HepG2 (cell line): ENCODE results near the gene ATP10D. TPM values are rescaled to one million over a fixed set of nuclear protein-coding genes. Genes with fewer than 3 reads are reported as not detected.

ENCODE experiments used
- ATAC-seq: fragments of 200-7000 bp; cut with Tn5 transposase; 3 replicates; pipeline ENCODE4 v1.9.1; 2020; ENCODE audit warnings: mild to moderate bottlenecking, moderate library complexity
- BruUV-seq: library from RNA; stranded (reverse); fragments of 400-500 nt; replicated peaks from 2 replicates; lab custom pipeline; 2021; lab: Mats Ljungman, UMichigan
- CTCF ChIA-PET: fragments of 300-600 bp; formaldehyde crosslinking; extraction: SDS; loops from one replicate; lab custom pipeline; 2021; ENCODE audit warnings: low total read pairs, inconsistent platforms, low intra/inter-chr PET ratio; lab: Yijun Ruan, JAX
- POLR2A ChIA-PET: fragments of 350-600 bp; sonication (Branson Sonifier 250); formaldehyde crosslinking; loops from one replicate; lab custom pipeline; 2020; ENCODE audit warnings: antibody characterized with exemption, inconsistent platforms; lab: Yijun Ruan, JAX
- DNase-seq: peaks from one replicate; pipeline ENCODE4 v3.0.0-alpha.2; 2015; ENCODE audit warnings: low spot score
- FAIRE-seq: peaks from 3 replicates; lab custom pipeline; 2011; peaks lifted over from hg19 to GRCh38; lab: Jason Lieb, UNC
- H2AFZ ChIP-seq: one replicate; pipeline ENCODE4 v1.6.1; 2011; ENCODE audit warnings: low read length, inconsistent platforms
- H3K27ac ChIP-seq: fragments of 300-600 bp; 3 replicates; pipeline ENCODE4 v1.8.0; 2011; ENCODE audit warnings: mixed run types, mild to moderate bottlenecking, mixed read lengths, low read length, inconsistent platforms; ENCODE audit not compliant: insufficient read depth; ENCODE audit errors: extremely low read length
- H3K27me3 ChIP-seq, 2 experiments: fragments of 200-600 bp in 1 of 2; 2 replicates in 1 of 2; 3 replicates in 1 of 2; pipeline versions ENCODE4 v1.6.0 to v1.8.0; 2011; ENCODE audit warnings: low read length in 2 of 2, mild to moderate bottlenecking in 2 of 2, moderate library complexity in 2 of 2, inconsistent platforms in 1 of 2; ENCODE audit not compliant: insufficient read depth in 2 of 2, control insufficient read depth in 1 of 2
- H3K36me3 ChIP-seq, 2 experiments: fragments of 200-600 bp in 1 of 2; replicated peaks in 1 of 2; 2 replicates in 1 of 2; 3 replicates in 1 of 2; pipeline versions ENCODE4 v1.5.1 to v1.8.0; 2011; ENCODE audit warnings: low read length in 2 of 2, inconsistent platforms in 1 of 2; ENCODE audit not compliant: insufficient read depth in 2 of 2, control insufficient read depth in 1 of 2
- H3K4me1 ChIP-seq: 2 replicates; pipeline ENCODE4 v1.5.1; 2012; ENCODE audit warnings: low read length, inconsistent platforms; ENCODE audit not compliant: insufficient read depth
- H3K4me2 ChIP-seq: 2 replicates; pipeline ENCODE4 v1.6.0; 2011; ENCODE audit warnings: low read depth, low read length, inconsistent platforms
- H3K4me3 ChIP-seq, 3 experiments: fragments of 200-600 bp in 1 of 3; sonication (generic), shearing (Covaris generic) in 1 of 3; replicated peaks in 1 of 3; 2 replicates each; pipeline ENCODE4 v1.5.1; 2011 to 2016; ENCODE audit warnings: low read length in 3 of 3, inconsistent platforms in 2 of 3, low read depth in 2 of 3, mild to moderate bottlenecking in 2 of 3, control low read depth in 1 of 3, mixed read lengths in 1 of 3; ENCODE audit not compliant: insufficient read depth in 1 of 3
- H3K79me2 ChIP-seq: one replicate; pipeline ENCODE4 v1.6.1; 2011; ENCODE audit warnings: low read length, inconsistent platforms; ENCODE audit not compliant: insufficient read depth
- H3K9ac ChIP-seq: 2 replicates; pipeline ENCODE4 v1.6.0; 2011; ENCODE audit warnings: mild to moderate bottlenecking, low read depth, low read length, inconsistent platforms; ENCODE audit not compliant: insufficient read depth
- H3K9me3 ChIP-seq: 2 replicates; pipeline ENCODE4 v1.5.1; 2012; ENCODE audit warnings: mild to moderate bottlenecking, low read length
- H4K20me1 ChIP-seq: 2 replicates; pipeline ENCODE4 v1.6.0; 2011; ENCODE audit warnings: inconsistent platforms, mild to moderate bottlenecking, low read length, moderate library complexity; ENCODE audit not compliant: insufficient read depth
- CENPT ChIP-seq: sonication (generic); formaldehyde crosslinking; IDR thresholded peaks from 2 replicates; pipeline ENCODE4 v1.8.0; 2022; ENCODE audit warnings: low read depth, mild to moderate bottlenecking, moderate library complexity, missing genetic modification reagents
- GTF2F1 ChIP-seq: fragments of 150-350 bp; IDR thresholded peaks from 2 replicates; pipeline ENCODE4 v1.6.1; 2014; ENCODE audit warnings: low read length
- PAWR ChIP-seq: sonication (generic); formaldehyde crosslinking; IDR thresholded peaks from 2 replicates; pipeline ENCODE4 v1.4.0; 2020; ENCODE audit warnings: missing genetic modification reagents, mild to moderate bottlenecking, borderline replicate concordance
- SNRNP70 ChIP-seq: fragments of 200-400 bp; formaldehyde crosslinking; IDR thresholded peaks from 2 replicates; pipeline ENCODE4 v1.6.1; 2017; ENCODE audit warnings: mild to moderate bottlenecking, low read depth, low read length, moderate library complexity
- SP2 ChIP-seq: sonication (generic); formaldehyde crosslinking; IDR thresholded peaks from 2 replicates; pipeline ENCODE4 v1.5.1; 2020; ENCODE audit warnings: mild to moderate bottlenecking, missing genetic modification reagents
- ZBTB39 ChIP-seq: sonication (generic); formaldehyde crosslinking; IDR thresholded peaks from 2 replicates; pipeline ENCODE4 v1.5.0; 2020; ENCODE audit warnings: missing genetic modification reagents
- ZBTB8A ChIP-seq: sonication (generic); formaldehyde crosslinking; IDR thresholded peaks from 2 replicates; pipeline ENCODE4 v1.4.0; 2020; ENCODE audit warnings: mild to moderate bottlenecking, low read depth, missing genetic modification reagents, borderline replicate concordance
- ZNF383 ChIP-seq: sonication (generic); formaldehyde crosslinking; IDR thresholded peaks from 2 replicates; pipeline ENCODE4 v1.4.0; 2020; ENCODE audit warnings: missing genetic modification reagents, mild to moderate bottlenecking, borderline replicate concordance
- ZNF546 ChIP-seq: sonication (generic); formaldehyde crosslinking; conservative IDR thresholded peaks from 2 replicates; pipeline ENCODE4 v1.8.1; 2023; ENCODE audit warnings: mild to moderate bottlenecking, missing genetic modification reagents
- ZNF597 ChIP-seq: sonication (generic); formaldehyde crosslinking; IDR thresholded peaks from 2 replicates; pipeline ENCODE4 v1.5.0; 2020; ENCODE audit warnings: missing genetic modification reagents
- ZNF768 ChIP-seq: sonication (generic); formaldehyde crosslinking; IDR thresholded peaks from 2 replicates; pipeline ENCODE4 v1.4.0; 2020; ENCODE audit warnings: missing genetic modification reagents
- WGBS: methylation state at CpG from one replicate; pipeline ENCODE4 v1.1.6; 2017; ENCODE audit warnings: low lambda C conversion rate; 5-methylcytosine and 5-hydroxymethylcytosine counted together
- in situ Hi-C: cut with HindIII; loops from 2 replicates; pipeline ENCODE4 v1.10.0; 2017; ENCODE audit warnings: low pct_unique_long_range_greater_than_20kb; ENCODE audit not compliant: extremely low pct_ligation_motif_present
- intact Hi-C: fragments of 100-400 bp; cut with micrococcal nuclease; formaldehyde crosslinking; loops from one replicate; pipeline ENCODE4 v1.10.0; 2022; ENCODE audit not compliant: unreplicated experiment
- polyA plus RNA-seq, 8 experiments: library from polyadenylated mRNA; depleted of rRNA in 3 of 8; stranded (reverse) in 7 of 8; unstranded in 1 of 8; fragments of >200 nt; fragmentation: Illumina TruSeq in 4 of 8; extraction: Trizol in 4 of 8; gene quantifications; 2 replicates each; pipeline versions ENCODE4 v1.2.1 to v1.2.3, GENCODE V29; 2011 to 2016; ENCODE audit warnings: low read depth in 4 of 8, missing spikeins in 1 of 8, mixed read lengths in 1 of 8; ENCODE audit not compliant: insufficient read depth in 1 of 8
- total RNA-seq, 5 experiments: library from RNA; depleted of rRNA; stranded (reverse); fragments of >200 nt; fragmentation: Illumina TruSeq; extraction: Trizol; gene quantifications; 2 replicates each; pipeline ENCODE4 v1.2.3, GENCODE V29; 2016; ENCODE audit warnings: low read depth in 1 of 5

ATP10D gene
- total and polyA plus RNA-seq, 2 of the 13 experiments (the other 11 are each of a cell fraction or from before 2014, with no cell fraction given), result 2.2 to 9.8 TPM

GRCh38 chr4:47451657-47452056, 33.4 kb upstream of the ATP10D start:
- 99% methylated on average over 4 of the region's 4 CpGs for WGBS
- no peak for ATAC-seq
- DNase-seq, result no peak
- in situ Hi-C loops (no loop called here), intact Hi-C loops (no loop called here)
- H4K20me1 ChIP-seq, result no peaks in the 10 kb centered on the region
- no peak overlapping the region for H3K4me2 ChIP-seq
- POLR2A ChIA-PET, result no interaction called here
- no peaks in the 10 kb centered on the region for H3K79me2 ChIP-seq
- TF ChIP-seq ZNF546 (CRISPR knock-in tag), result no peak
- TF ChIP-seq GTF2F1, result no peak
- TF ChIP-seq SNRNP70, result no peak
- no peak for TF ChIP-seq ZNF383 (CRISPR knock-in tag)
- no peak for TF ChIP-seq ZBTB8A
- TF ChIP-seq, all 625 proteins: peak for 0
- Histone ChIP-seq H3K9ac (no peak overlapping the region), H3K36me3 (peaks cover 1 to 5% of the 10 kb centered on the region in 2 experiments; a peak in 3 of 5 replicates), H3K4me3 (no peak overlapping the region), H3K27ac (no peak overlapping the region), H3K27me3 (no peaks in the 10 kb centered on the region; a peak in 1 of 5 replicates), H3K4me1 (no peaks in the 10 kb centered on the region), H3K9me3 (no peaks in the 10 kb centered on the region), H2AFZ (no peak overlapping the region)
- FAIRE-seq, result no peak
- CTCF ChIA-PET, result no interaction called here
- BruUV-seq, result no TSS peak

- H3K27ac ChIP-seq, result peak overlapping the region; percentile 36
- ATAC-seq (peak; percentile 72), FAIRE-seq (no peak)
Measured at GRCh38 chr4:47462799-47463234, 22.3 kb upstream of the ATP10D start.

More at GRCh38 chr4:47462799-47463234, 22.3 kb upstream of the ATP10D start:
- Histone ChIP-seq H3K4me3 (peak overlapping the region; percentile 64 to 83 (median 78)), H3K4me2 (peak overlapping the region; percentile 90), H3K9me3 (no peaks in the 10 kb centered on the region), H3K27me3 (no peaks in the 10 kb centered on the region; a peak in 1 of 5 replicates), H3K79me2 (no peaks in the 10 kb centered on the region), H3K4me1 (peaks cover 24% of the 10 kb centered on the region), H3K9ac (peak overlapping the region; percentile 75), H4K20me1 (no peaks in the 10 kb centered on the region), H3K36me3 (0 out of 5 replicates have a peak, but pooled peaks cover 0 to 8% of the 10 kb centered on the region in 2 experiments), H2AFZ (peak overlapping the region; percentile 77)
- DNase-seq, result no peak
- intact Hi-C loops (loop anchor here (2.0 kb wide), 1 partner anchor 22 kb away; the partner anchor contains the start of gene ATP10D), in situ Hi-C loops (no loop called here)
- no peak for TF ChIP-seq PAWR (CRISPR knock-in tag)
- TF ChIP-seq ZNF597, result no peak
- no peak for TF ChIP-seq SP2 (CRISPR knock-in tag)
- no peak for TF ChIP-seq ZBTB39
- no peak for TF ChIP-seq CENPT (CRISPR knock-in tag)
- no peak for TF ChIP-seq ZNF768 (CRISPR knock-in tag)
- CTCF ChIA-PET, result no interaction called here
- POLR2A ChIA-PET, result interaction anchor here (1.8 kb wide), 1 partner anchor 22 kb away, joined by 15 read pairs; the partner anchor contains the start of gene ATP10D
- BruUV-seq, result no TSS peak
- 2% methylated on average over 6 of the region's 6 CpGs for WGBS
